ENCODE data around the gene HDAC5. TPM values are rescaled to one million over a fixed set of nuclear protein-coding genes. Genes with fewer than 3 reads are reported as not detected.

The HDAC5 gene
- total RNA-seq, 4 donors from 2014 or later = 45.3 to 182 (median 70.8) TPM

- peaks cover 0 to 5% (median 2%) of the 10 kb centered on the region in 4 donors for H3K36me3 ChIP-seq
- in situ Hi-C loops (cut with MboI; ENCODE audit: low pct_ligation_motif_present in 1 of 4, low pct_unique_long_range_greater_than_20kb in 1 of 4, low sequenced_read_pairs in 3 of 4) (no loop called here), intact Hi-C loops (cut with DNase I; ENCODE audit: low total_unique reads) (no loop called here)
- H3K27ac ChIP-seq = no peak overlapping the region
- H3K4me3 ChIP-seq = no peak overlapping the region
- TF ChIP-seq EP300 (IDR thresholded peaks at IDR 0.05; ENCODE audit: low read depth) = no peak
- no peak for TF ChIP-seq CTCF (IDR thresholded peaks at IDR 0.05)
- no peak for TF ChIP-seq POLR2AphosphoS5 (IDR thresholded peaks at IDR 0.05)
- no peak for TF ChIP-seq POLR2A (IDR thresholded peaks at IDR 0.05)
- no peaks in the 10 kb centered on the region for H3K27me3 ChIP-seq
- no peak for DNase-seq
- no peaks in the 10 kb centered on the region for H3K9me3 ChIP-seq
- WGBS, 2 donors (ENCODE audit: low coverage in 1 of 2) = 82 to 85% methylated on average over 5 of the region's 5 CpGs
- no peaks in the 10 kb centered on the region for H3K4me1 ChIP-seq
Observed at GRCh38 chr17:44029736-44030135, 93.7 kb downstream of the HDAC5 start.

Small RNA genes lying within 50 kb of the gene (small RNA-seq; reads per million reads assigned to genes)
- gene RNU6-131P = 0 reads per million in 4 donors

Other genes starting within 250 kb of the HDAC5 start
- gene MPP2, start 216.1 kb downstream of the HDAC5 start, total RNA-seq = 1 to 10 TPM; 3.4 to 4.9 (median 4.2) TPM
- not detected for gene PPY, start 181.2 kb downstream of the HDAC5 start, total RNA-seq
- 10 to 100 TPM in 3 of 4 donors, not detected in 1; 27.7 to 89.2 (median 52.1) TPM for gene PYY, start 169.7 kb downstream of the HDAC5 start, total RNA-seq
- gene NAGS, start 119.0 kb downstream of the HDAC5 start, total RNA-seq = 10 to 100 TPM in 2 of 4 donors, 1 to 10 TPM in 2; 3.0 to 46.3 (median 17.7) TPM
- gene TMEM101, start 108.7 kb downstream of the HDAC5 start, total RNA-seq = 10 to 100 TPM; 25.2 to 34.0 (median 27.7) TPM
- 10 to 100 TPM in 3 of 4 donors, 1 to 10 TPM in 1; 5.4 to 29.2 (median 22.9) TPM for gene LSM12, start 57.0 kb downstream of the HDAC5 start, total RNA-seq
- 10 to 100 TPM in 3 of 4 donors, 1 to 10 TPM in 1; 5.2 to 35.6 (median 18.5) TPM for gene G6PC3, start 52.9 kb downstream of the HDAC5 start, total RNA-seq
- gene HROB, start 18.3 kb upstream of the HDAC5 start, total RNA-seq = 10 to 100 TPM in 2 of 4 donors, under 1 TPM in 2; 0.32 to 16.9 (median 8.5) TPM
- gene ASB16, start 47.1 kb upstream of the HDAC5 start, total RNA-seq = 1 to 10 TPM in 2 of 4 donors, not detected in 2; 1.2 to 2.6 TPM
- 10 to 100 TPM; 53.4 to 70.5 (median 60.6) TPM for gene TMUB2, start 63.3 kb upstream of the HDAC5 start, total RNA-seq
- gene ATXN7L3, start 76.2 kb upstream of the HDAC5 start, total RNA-seq = 10 to 100 TPM; 44.1 to 77.4 (median 52.3) TPM
- 10 to 100 TPM; 49.4 to 61.6 (median 60.4) TPM for gene UBTF, start 96.0 kb upstream of the HDAC5 start, total RNA-seq
- gene SLC4A1, start 144.5 kb upstream of the HDAC5 start, total RNA-seq = not detected
- 1 to 10 TPM in 2 of 4 donors, under 1 TPM in 1, not detected in 1; 0.48 to 7.6 (median 1.1) TPM for gene RUNDC3A, start 185.0 kb upstream of the HDAC5 start, total RNA-seq
- gene SLC25A39, start 201.2 kb upstream of the HDAC5 start, total RNA-seq = 100 to 1,000 TPM; 136 to 154 (median 141) TPM
- 1,000 to 10,000 TPM in 1 of 4 donors, 100 to 1,000 TPM in 3; 546 to 1,119 (median 694) TPM for gene GRN, start 221.7 kb upstream of the HDAC5 start, total RNA-seq
- gene FAM171A2, start 240.2 kb upstream of the HDAC5 start, total RNA-seq = 1 to 10 TPM in 1 of 4 donors, under 1 TPM in 2, not detected in 1; 0.14 to 7.9 (median 0.95) TPM

Measured in transverse colon (tissue), 4 donors.